Measurements from ENCODE around the gene LRP3. TPM values are rescaled to one million over a fixed set of nuclear protein-coding genes. Genes with fewer than 3 reads are reported as not detected.

The LRP3 gene
- total and polyA plus RNA-seq, 2 donors (not counting 1 experiment from before 2014, with no cell fraction given), result 4.0 to 24.4 TPM

DNA sequence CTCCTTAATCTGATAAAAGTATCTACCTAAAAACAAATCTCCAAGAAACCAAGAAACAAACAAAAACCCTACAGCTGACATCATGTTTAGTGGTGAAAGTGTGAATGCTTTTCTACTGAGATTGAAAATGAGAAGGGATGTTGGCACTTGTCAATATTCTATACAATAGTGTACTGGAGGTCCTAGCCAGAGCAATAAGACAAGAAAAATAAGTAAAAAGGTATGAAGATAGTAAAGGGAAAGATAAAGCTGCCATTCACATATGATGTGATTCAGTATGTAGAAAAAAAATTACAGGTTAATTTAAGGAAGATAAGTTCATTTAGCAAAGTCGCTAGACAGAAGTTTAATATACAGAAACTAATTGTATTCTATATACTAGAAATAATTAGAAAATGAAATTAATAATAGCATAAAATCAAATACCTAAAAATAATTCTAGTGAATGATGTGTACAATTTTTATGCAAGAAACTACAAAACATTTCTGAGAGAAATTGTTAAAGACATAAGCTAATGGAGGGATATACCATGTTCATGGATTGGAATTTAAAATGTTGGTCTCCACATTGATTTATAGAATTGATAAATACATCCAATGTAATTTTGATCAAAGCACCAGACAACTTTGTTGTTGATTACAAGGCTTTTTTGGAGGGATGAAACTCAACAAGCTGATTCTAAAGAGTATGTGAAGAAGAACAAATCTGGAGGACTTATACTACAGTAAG lies 33.9 kb downstream of the LRP3 start:
- H3K9me3 ChIP-seq (ENCODE audit: control insufficient read depth, insufficient read depth, low read depth, low read length), result no peaks in the 10 kb centered on the region
- H3K36me3 ChIP-seq (ENCODE audit: control insufficient read depth, insufficient read depth, low read length), result no peaks in the 10 kb centered on the region
- no peak overlapping the region for H3K9ac ChIP-seq (ENCODE audit: insufficient read depth, low read length)
- no peak overlapping the region for H3K27ac ChIP-seq (ENCODE audit: insufficient read depth, low read length)
- no peaks in the 10 kb centered on the region for H3K4me1 ChIP-seq (ENCODE audit: control insufficient read depth, extremely low read depth, insufficient read depth, low read length)
- TF ChIP-seq, protein P1, sequence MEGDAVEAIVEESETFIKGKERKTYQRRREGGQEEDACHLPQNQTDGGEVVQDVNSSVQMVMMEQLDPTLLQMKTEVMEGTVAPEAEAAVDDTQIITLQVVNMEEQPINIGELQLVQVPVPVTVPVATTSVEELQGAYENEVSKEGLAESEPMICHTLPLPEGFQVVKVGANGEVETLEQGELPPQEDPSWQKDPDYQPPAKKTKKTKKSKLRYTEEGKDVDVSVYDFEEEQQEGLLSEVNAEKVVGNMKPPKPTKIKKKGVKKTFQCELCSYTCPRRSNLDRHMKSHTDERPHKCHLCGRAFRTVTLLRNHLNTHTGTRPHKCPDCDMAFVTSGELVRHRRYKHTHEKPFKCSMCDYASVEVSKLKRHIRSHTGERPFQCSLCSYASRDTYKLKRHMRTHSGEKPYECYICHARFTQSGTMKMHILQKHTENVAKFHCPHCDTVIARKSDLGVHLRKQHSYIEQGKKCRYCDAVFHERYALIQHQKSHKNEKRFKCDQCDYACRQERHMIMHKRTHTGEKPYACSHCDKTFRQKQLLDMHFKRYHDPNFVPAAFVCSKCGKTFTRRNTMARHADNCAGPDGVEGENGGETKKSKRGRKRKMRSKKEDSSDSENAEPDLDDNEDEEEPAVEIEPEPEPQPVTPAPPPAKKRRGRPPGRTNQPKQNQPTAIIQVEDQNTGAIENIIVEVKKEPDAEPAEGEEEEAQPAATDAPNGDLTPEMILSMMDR (conservative IDR thresholded peaks at IDR 0.05 in 1 of 2, IDR thresholded peaks at IDR 0.05 in 1 of 2; ENCODE audit: low read depth in 1 of 2, low read length in 2 of 2), result no peak
- no peak for TF ChIP-seq EZH2 (IDR thresholded peaks at IDR 0.05; ENCODE audit: low read length, missing control alignments)
- H3K4me3 ChIP-seq (replicated peaks in 1 of 4; ENCODE audit: control extremely low read depth in 1 of 4, insufficient read depth in 1 of 4, low read depth in 3 of 4, low read length in 4 of 4), result no peak overlapping the region
- no peak overlapping the region for H3K4me2 ChIP-seq (ENCODE audit: extremely low read depth, insufficient read depth, low read length)
- H4K20me1 ChIP-seq (ENCODE audit: control insufficient read depth, extremely low read depth, insufficient read depth, low read length), result no peaks in the 10 kb centered on the region
- no peak overlapping the region for H2AFZ ChIP-seq (ENCODE audit: low read length)
- peak in 1 of 2 donors; percentile 3 for DNase-seq (ENCODE audit: low read depth in 2 of 2)
- peaks cover 37% of the 10 kb centered on the region for H3K27me3 ChIP-seq (ENCODE audit: control insufficient read depth, insufficient read depth, low read length)
- H3K79me2 ChIP-seq (ENCODE audit: control insufficient read depth, insufficient read depth, low read length), result no peaks in the 10 kb centered on the region

DNA sequence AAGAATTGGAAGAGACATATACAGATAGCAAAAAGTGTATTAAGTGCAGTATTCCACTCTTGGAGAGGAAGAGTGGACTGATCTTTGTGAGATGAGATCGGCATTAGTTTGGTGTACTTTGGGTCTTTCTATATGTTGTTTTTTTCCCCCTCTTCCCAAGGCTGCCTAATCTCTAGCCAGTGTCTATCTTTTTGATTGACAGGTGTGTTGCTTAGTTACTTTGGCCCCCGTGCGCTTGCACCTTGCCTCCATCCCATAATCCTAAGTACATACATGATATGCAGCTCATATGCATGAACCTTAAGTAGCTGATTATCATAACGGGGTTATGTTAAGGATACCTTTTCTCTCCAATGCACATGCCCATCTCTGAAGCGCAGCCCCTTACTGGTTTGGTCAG lies 35.8 kb downstream of the LRP3 start:
- Histone ChIP-seq H3K27me3 (ENCODE audit: control insufficient read depth, insufficient read depth, low read length) (peaks cover 26% of the 10 kb centered on the region), H3K4me2 (ENCODE audit: extremely low read depth, insufficient read depth, low read length) (no peak overlapping the region), H3K79me2 (ENCODE audit: control insufficient read depth, insufficient read depth, low read length) (no peaks in the 10 kb centered on the region), H4K20me1 (ENCODE audit: control insufficient read depth, extremely low read depth, insufficient read depth, low read length) (no peaks in the 10 kb centered on the region), H3K9me3 (ENCODE audit: control insufficient read depth, insufficient read depth, low read depth, low read length) (no peaks in the 10 kb centered on the region), H3K36me3 (ENCODE audit: control insufficient read depth, insufficient read depth, low read length) (no peaks in the 10 kb centered on the region), H3K4me3 (replicated peaks in 1 of 4; ENCODE audit: control extremely low read depth in 1 of 4, insufficient read depth in 1 of 4, low read depth in 3 of 4, low read length in 4 of 4) (no peak overlapping the region), H3K9ac (ENCODE audit: insufficient read depth, low read length) (no peak overlapping the region), H2AFZ (ENCODE audit: low read length) (no peak overlapping the region), H3K27ac (ENCODE audit: insufficient read depth, low read length) (no peak overlapping the region), H3K4me1 (ENCODE audit: control insufficient read depth, extremely low read depth, insufficient read depth, low read length) (no peaks in the 10 kb centered on the region)
- no peak for DNase-seq (ENCODE audit: low read depth in 2 of 2)
- no peak for TF ChIP-seq EZH2 (IDR thresholded peaks at IDR 0.05; ENCODE audit: low read length, missing control alignments)
- TF ChIP-seq, protein P1 (conservative IDR thresholded peaks at IDR 0.05 in 1 of 2, IDR thresholded peaks at IDR 0.05 in 1 of 2; ENCODE audit: low read depth in 1 of 2, low read length in 2 of 2), result no peak

DNA sequence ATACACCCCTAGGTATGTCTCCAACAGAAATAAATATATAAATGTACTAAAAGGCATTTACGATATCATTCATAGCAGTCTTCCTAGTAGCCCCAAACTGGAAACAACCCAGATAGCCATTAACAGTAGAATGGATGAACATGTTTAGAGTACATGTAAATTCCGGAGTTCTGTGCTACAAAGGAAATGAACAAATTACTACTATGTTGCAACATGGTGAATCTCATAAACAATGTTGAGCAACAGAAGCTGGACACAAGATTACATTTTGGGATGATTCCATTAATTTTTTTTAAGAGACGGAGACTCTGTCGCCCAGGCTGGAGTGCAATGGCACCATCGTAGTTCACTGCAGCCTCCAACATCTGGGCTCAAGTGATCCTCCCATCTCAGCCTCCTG lies 37.4 kb downstream of the LRP3 start:
- H3K27me3 ChIP-seq (ENCODE audit: control insufficient read depth, insufficient read depth, low read length), result peaks cover 13% of the 10 kb centered on the region
- H3K9me3 ChIP-seq (ENCODE audit: control insufficient read depth, insufficient read depth, low read depth, low read length), result no peaks in the 10 kb centered on the region
- no peaks in the 10 kb centered on the region for H4K20me1 ChIP-seq (ENCODE audit: control insufficient read depth, extremely low read depth, insufficient read depth, low read length)

More for the DNA sequence above, 37.4 kb downstream of the LRP3 start:
- H3K4me3 ChIP-seq (replicated peaks in 1 of 4; ENCODE audit: control extremely low read depth in 1 of 4, insufficient read depth in 1 of 4, low read depth in 3 of 4, low read length in 4 of 4), result no peak overlapping the region
- peak in 1 of 2 donors; percentile 69 for DNase-seq (ENCODE audit: low read depth in 2 of 2)
- no peaks in the 10 kb centered on the region for H3K79me2 ChIP-seq (ENCODE audit: control insufficient read depth, insufficient read depth, low read length)
- no peak overlapping the region for H3K9ac ChIP-seq (ENCODE audit: insufficient read depth, low read length)
- no peak overlapping the region for H3K27ac ChIP-seq (ENCODE audit: insufficient read depth, low read length)
- no peak overlapping the region for H3K4me2 ChIP-seq (ENCODE audit: extremely low read depth, insufficient read depth, low read length)
- TF ChIP-seq, protein P1 (conservative IDR thresholded peaks at IDR 0.05 in 1 of 2, IDR thresholded peaks at IDR 0.05 in 1 of 2; ENCODE audit: low read depth in 1 of 2, low read length in 2 of 2), result no peak
- no peak for TF ChIP-seq EZH2 (IDR thresholded peaks at IDR 0.05; ENCODE audit: low read length, missing control alignments)
- H3K36me3 ChIP-seq (ENCODE audit: control insufficient read depth, insufficient read depth, low read length), result no peaks in the 10 kb centered on the region
- no peak overlapping the region for H2AFZ ChIP-seq (ENCODE audit: low read length)
- H3K4me1 ChIP-seq (ENCODE audit: control insufficient read depth, extremely low read depth, insufficient read depth, low read length), result no peaks in the 10 kb centered on the region

Measured in fibroblast of lung (primary cell).